ENCODE measurements around the gene CCDC13. TPM values are rescaled to one million over a fixed set of nuclear protein-coding genes. Genes with fewer than 3 reads are reported as not detected.
"Not testable (repeated sequence)": the region's sequence is repeated elsewhere in the genome, so short reads cannot be mapped to it uniquely, and the experiment has no call there.

Gene CCDC13
- total RNA-seq, 1 donor from 2014 or later, result 1.3 TPM

GRCh38 chr3:42814914-42815507, 42.0 kb upstream of the CCDC13 start:
- Histone ChIP-seq H3K27me3 (ENCODE audit: insufficient read depth, low read length) (no peaks in the 10 kb centered on the region), H3K4me3 (ENCODE audit: insufficient read depth, low read depth, low read length) (no peak overlapping the region), H3K9ac (ENCODE audit: low read length) (no peak overlapping the region), H4K20me1 (ENCODE audit: insufficient read depth, low read length) (no peaks in the 10 kb centered on the region), H3K36me3 (ENCODE audit: insufficient read depth, low read length) (no peaks in the 10 kb centered on the region), H3K79me2 (ENCODE audit: insufficient read depth, low read length) (no peaks in the 10 kb centered on the region), H3K4me1 (ENCODE audit: insufficient read depth, low read length) (no peaks in the 10 kb centered on the region), H2AFZ (ENCODE audit: low read depth, low read length) (peak overlapping the region; percentile 21), H3K9me3 (ENCODE audit: insufficient read depth, low read depth, low read length) (no peaks in the 10 kb centered on the region), H3K27ac (ENCODE audit: low read depth, low read length) (no peak overlapping the region), H3K4me2 (ENCODE audit: low read length) (no peak overlapping the region)
- Mint-ChIP-seq H3K36me3 (ENCODE audit: low read depth, unreplicated experiment) (no peaks in the 10 kb centered on the region), H3K27ac (ENCODE audit: unreplicated experiment) (no peak overlapping the region), H3K4me3 (ENCODE audit: unreplicated experiment) (no peak overlapping the region), H3K27me3 (ENCODE audit: low read depth, unreplicated experiment) (no peaks in the 10 kb centered on the region), H3K9me3 (ENCODE audit: unreplicated experiment) (no peaks in the 10 kb centered on the region), H3K4me1 (ENCODE audit: low read depth, unreplicated experiment) (peaks cover 14% of the 10 kb centered on the region)
- FAIRE-seq (no peak), DNase-seq (ENCODE audit: low read depth) (no peak)
- TF ChIP-seq, protein P1, sequence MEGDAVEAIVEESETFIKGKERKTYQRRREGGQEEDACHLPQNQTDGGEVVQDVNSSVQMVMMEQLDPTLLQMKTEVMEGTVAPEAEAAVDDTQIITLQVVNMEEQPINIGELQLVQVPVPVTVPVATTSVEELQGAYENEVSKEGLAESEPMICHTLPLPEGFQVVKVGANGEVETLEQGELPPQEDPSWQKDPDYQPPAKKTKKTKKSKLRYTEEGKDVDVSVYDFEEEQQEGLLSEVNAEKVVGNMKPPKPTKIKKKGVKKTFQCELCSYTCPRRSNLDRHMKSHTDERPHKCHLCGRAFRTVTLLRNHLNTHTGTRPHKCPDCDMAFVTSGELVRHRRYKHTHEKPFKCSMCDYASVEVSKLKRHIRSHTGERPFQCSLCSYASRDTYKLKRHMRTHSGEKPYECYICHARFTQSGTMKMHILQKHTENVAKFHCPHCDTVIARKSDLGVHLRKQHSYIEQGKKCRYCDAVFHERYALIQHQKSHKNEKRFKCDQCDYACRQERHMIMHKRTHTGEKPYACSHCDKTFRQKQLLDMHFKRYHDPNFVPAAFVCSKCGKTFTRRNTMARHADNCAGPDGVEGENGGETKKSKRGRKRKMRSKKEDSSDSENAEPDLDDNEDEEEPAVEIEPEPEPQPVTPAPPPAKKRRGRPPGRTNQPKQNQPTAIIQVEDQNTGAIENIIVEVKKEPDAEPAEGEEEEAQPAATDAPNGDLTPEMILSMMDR (IDR thresholded peaks at IDR 0.05; ENCODE audit: insufficient read depth, low read depth, low read length), result no peak
- TF ChIP-seq EZH2 (IDR thresholded peaks at IDR 0.05; ENCODE audit: insufficient read depth, low read length), result no peak

GRCh38 chr3:42814246-42814645, 41.2 kb upstream of the CCDC13 start:
- H3K79me2 ChIP-seq (ENCODE audit: insufficient read depth, low read length), result no peaks in the 10 kb centered on the region
- H2AFZ ChIP-seq (ENCODE audit: low read depth, low read length), result no peak overlapping the region
- peaks cover 2% of the 10 kb centered on the region for H3K27me3 ChIP-seq (ENCODE audit: insufficient read depth, low read length)
- no peak overlapping the region for H3K4me2 ChIP-seq (ENCODE audit: low read length)
- FAIRE-seq, result no peak
- Mint-ChIP-seq H3K27me3 (ENCODE audit: low read depth, unreplicated experiment) (no peaks in the 10 kb centered on the region), H3K4me1 (ENCODE audit: low read depth, unreplicated experiment) (peaks cover 12% of the 10 kb centered on the region), H3K9me3 (ENCODE audit: unreplicated experiment) (no peaks in the 10 kb centered on the region), H3K4me3 (ENCODE audit: unreplicated experiment) (no peak overlapping the region), H3K36me3 (ENCODE audit: low read depth, unreplicated experiment) (no peaks in the 10 kb centered on the region), H3K27ac (ENCODE audit: unreplicated experiment) (no peak overlapping the region)
- H4K20me1 ChIP-seq (ENCODE audit: insufficient read depth, low read length), result no peaks in the 10 kb centered on the region
- no peaks in the 10 kb centered on the region for H3K9me3 ChIP-seq (ENCODE audit: insufficient read depth, low read depth, low read length)
- H3K27ac ChIP-seq (ENCODE audit: low read depth, low read length), result no peak overlapping the region
- no peak overlapping the region for H3K9ac ChIP-seq (ENCODE audit: low read length)
- no peaks in the 10 kb centered on the region for H3K4me1 ChIP-seq (ENCODE audit: insufficient read depth, low read length)
- TF ChIP-seq, protein P1 (IDR thresholded peaks at IDR 0.05; ENCODE audit: insufficient read depth, low read depth, low read length), result no peak
- no peak for TF ChIP-seq EZH2 (IDR thresholded peaks at IDR 0.05; ENCODE audit: insufficient read depth, low read length)
- no peak for DNase-seq (ENCODE audit: low read depth)
- H3K4me3 ChIP-seq (ENCODE audit: insufficient read depth, low read depth, low read length), result no peak overlapping the region
- no peaks in the 10 kb centered on the region for H3K36me3 ChIP-seq (ENCODE audit: insufficient read depth, low read length)

DNA sequence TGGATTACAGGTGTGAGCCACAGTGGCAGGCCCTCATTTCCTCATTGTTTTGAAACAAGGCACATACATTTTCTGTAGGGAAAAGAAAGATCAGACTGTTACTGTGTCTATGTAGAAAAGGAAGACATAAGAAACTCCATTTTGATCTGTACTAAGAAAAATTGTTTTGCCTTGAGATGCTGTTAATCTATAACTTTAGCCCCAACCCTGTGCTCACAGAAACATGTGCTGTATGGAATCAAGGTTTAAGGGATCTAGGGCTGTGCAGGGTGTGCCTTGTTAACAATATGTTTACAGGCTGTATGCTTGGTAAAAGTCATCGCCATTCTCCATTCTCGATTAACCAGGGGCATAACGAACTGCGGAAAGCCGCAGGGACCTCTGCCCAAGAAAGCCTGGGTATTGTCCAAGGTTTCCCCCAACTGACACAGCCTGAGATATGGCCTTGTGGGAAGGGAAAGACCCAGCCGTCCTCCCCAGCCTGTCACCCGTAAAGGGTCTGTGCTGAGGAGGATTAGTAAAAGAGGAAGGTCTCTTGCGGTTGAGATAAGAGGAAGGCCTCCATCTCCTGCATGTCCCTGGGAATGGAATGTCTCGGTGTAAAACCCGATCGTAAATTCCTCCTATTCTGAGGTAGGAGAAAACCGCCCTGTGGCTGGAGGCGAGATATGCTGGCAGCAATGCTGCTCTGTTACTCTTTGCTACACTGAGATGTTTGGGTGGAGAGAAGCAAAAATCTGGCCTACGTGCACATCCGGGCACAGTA, 38.2 kb upstream of the CCDC13 start:
- FAIRE-seq; H3K27me3 Mint-ChIP-seq (ENCODE audit: low read depth, unreplicated experiment); DNase-seq (ENCODE audit: low read depth): not testable (repeated sequence)

GRCh38 chr3:42810706-42811105, 37.7 kb upstream of the CCDC13 start:
- H3K27me3 Mint-ChIP-seq (ENCODE audit: low read depth, unreplicated experiment); H3K27ac Mint-ChIP-seq (ENCODE audit: unreplicated experiment); H4K20me1 ChIP-seq (ENCODE audit: insufficient read depth, low read length); FAIRE-seq; H3K36me3 ChIP-seq (ENCODE audit: insufficient read depth, low read length); DNase-seq (ENCODE audit: low read depth); H3K79me2 ChIP-seq (ENCODE audit: insufficient read depth, low read length); H3K9ac ChIP-seq (ENCODE audit: low read length); H3K4me3 ChIP-seq (ENCODE audit: insufficient read depth, low read depth, low read length); H3K27me3 ChIP-seq (ENCODE audit: insufficient read depth, low read length); H3K9me3 ChIP-seq (ENCODE audit: insufficient read depth, low read depth, low read length); H3K4me1 ChIP-seq (ENCODE audit: insufficient read depth, low read length); H3K4me3 Mint-ChIP-seq (ENCODE audit: unreplicated experiment); H2AFZ ChIP-seq (ENCODE audit: low read depth, low read length); H3K4me2 ChIP-seq (ENCODE audit: low read length); H3K9me3 Mint-ChIP-seq (ENCODE audit: unreplicated experiment); H3K27ac ChIP-seq (ENCODE audit: low read depth, low read length); H3K36me3 Mint-ChIP-seq (ENCODE audit: low read depth, unreplicated experiment): not testable (repeated sequence)
- peaks cover 16% of the 10 kb centered on the region for H3K4me1 Mint-ChIP-seq (ENCODE audit: low read depth, unreplicated experiment)

More for the DNA sequence above, 38.2 kb upstream of the CCDC13 start:
- not testable (repeated sequence) for H3K4me3 ChIP-seq (ENCODE audit: insufficient read depth, low read depth, low read length); H2AFZ ChIP-seq (ENCODE audit: low read depth, low read length); H3K9me3 Mint-ChIP-seq (ENCODE audit: unreplicated experiment); H3K36me3 Mint-ChIP-seq (ENCODE audit: low read depth, unreplicated experiment); H3K79me2 ChIP-seq (ENCODE audit: insufficient read depth, low read length); H3K4me2 ChIP-seq (ENCODE audit: low read length); H3K36me3 ChIP-seq (ENCODE audit: insufficient read depth, low read length); H3K27ac ChIP-seq (ENCODE audit: low read depth, low read length); H3K4me1 ChIP-seq (ENCODE audit: insufficient read depth, low read length); H4K20me1 ChIP-seq (ENCODE audit: insufficient read depth, low read length); H3K9me3 ChIP-seq (ENCODE audit: insufficient read depth, low read depth, low read length); H3K9ac ChIP-seq (ENCODE audit: low read length); H3K27ac Mint-ChIP-seq (ENCODE audit: unreplicated experiment); H3K4me3 Mint-ChIP-seq (ENCODE audit: unreplicated experiment); H3K27me3 ChIP-seq (ENCODE audit: insufficient read depth, low read length)
- H3K4me1 Mint-ChIP-seq (ENCODE audit: low read depth, unreplicated experiment), result peaks cover 17% of the 10 kb centered on the region
